Epithelial cell of esophagus (primary cell): ENCODE data around the gene RELCH.
A peak's percentile ranks its signal among the peaks of the same experiment; 100 is the strongest.

Source experiments
- DNase-seq: peaks from one replicate; pipeline ENCODE4 v3.0.0; 2010; ENCODE audit warnings: low read depth
- H3K4me3 ChIP-seq: 2 replicates; pipeline ENCODE4 v1.5.1; 2011; ENCODE audit warnings: mild to moderate bottlenecking, low read length, control low read depth
- TF ChIP-seq, protein P1 (sequence below): IDR thresholded peaks from 2 replicates; pipeline ENCODE4 v1.5.1; 2011; ENCODE audit warnings: low read depth, mild to moderate bottlenecking, low read length, control low read depth, inconsistent platforms; ENCODE audit not compliant: insufficient read depth; ENCODE audit errors: missing control alignments

RELCH gene

GRCh38 chr18:62331581-62332356 is 144.7 kb downstream of the RELCH start:
- H3K4me3 ChIP-seq: no peak overlapping the region
- TF ChIP-seq, protein P1, sequence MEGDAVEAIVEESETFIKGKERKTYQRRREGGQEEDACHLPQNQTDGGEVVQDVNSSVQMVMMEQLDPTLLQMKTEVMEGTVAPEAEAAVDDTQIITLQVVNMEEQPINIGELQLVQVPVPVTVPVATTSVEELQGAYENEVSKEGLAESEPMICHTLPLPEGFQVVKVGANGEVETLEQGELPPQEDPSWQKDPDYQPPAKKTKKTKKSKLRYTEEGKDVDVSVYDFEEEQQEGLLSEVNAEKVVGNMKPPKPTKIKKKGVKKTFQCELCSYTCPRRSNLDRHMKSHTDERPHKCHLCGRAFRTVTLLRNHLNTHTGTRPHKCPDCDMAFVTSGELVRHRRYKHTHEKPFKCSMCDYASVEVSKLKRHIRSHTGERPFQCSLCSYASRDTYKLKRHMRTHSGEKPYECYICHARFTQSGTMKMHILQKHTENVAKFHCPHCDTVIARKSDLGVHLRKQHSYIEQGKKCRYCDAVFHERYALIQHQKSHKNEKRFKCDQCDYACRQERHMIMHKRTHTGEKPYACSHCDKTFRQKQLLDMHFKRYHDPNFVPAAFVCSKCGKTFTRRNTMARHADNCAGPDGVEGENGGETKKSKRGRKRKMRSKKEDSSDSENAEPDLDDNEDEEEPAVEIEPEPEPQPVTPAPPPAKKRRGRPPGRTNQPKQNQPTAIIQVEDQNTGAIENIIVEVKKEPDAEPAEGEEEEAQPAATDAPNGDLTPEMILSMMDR: no peak
- no peak for DNase-seq

DNA sequence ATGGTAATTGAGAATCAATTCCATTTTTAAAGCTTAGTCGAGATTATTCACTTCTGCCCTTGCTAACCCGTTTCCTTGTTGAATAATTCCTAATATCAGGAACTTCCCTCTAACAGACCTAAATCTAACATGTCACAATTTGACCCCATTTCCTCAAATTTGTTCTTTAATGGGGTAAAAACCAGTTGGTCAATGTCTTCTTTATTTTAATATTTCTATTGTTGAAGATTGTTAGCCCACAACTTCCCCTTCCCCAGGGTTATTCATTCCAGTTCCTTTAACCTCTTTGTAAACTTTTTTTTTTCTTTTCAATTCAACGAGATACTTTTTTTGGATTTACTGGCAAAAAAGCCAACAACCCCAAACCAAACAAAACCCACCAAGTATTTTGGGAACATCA is 145.4 kb downstream of the RELCH start:
- no peak for DNase-seq

GRCh38 chr18:62332964-62333695 is 146.1 kb downstream of the RELCH start:
- TF ChIP-seq, protein P1: no peak
- H3K4me3 ChIP-seq: no peak overlapping the region
- no peak for DNase-seq

More for the DNA sequence above, 145.4 kb downstream of the RELCH start:
- no peak overlapping the region for H3K4me3 ChIP-seq
- TF ChIP-seq, protein P1: no peak

- DNase-seq: peak; percentile 84
- no peak overlapping the region for H3K4me3 ChIP-seq
Observed at GRCh38 chr18:62334120-62334519, 147.1 kb downstream of the RELCH start.

GRCh38 chr18:62335494-62335893 is 148.4 kb downstream of the RELCH start:
- no peak overlapping the region for H3K4me3 ChIP-seq
- TF ChIP-seq, protein P1: no peak
- no peak for DNase-seq

More at GRCh38 chr18:62334120-62334519, 147.1 kb downstream of the RELCH start:
- TF ChIP-seq, protein P1: no peak

- TF ChIP-seq, protein P1: no peak
- DNase-seq: no peak
Observed at GRCh38 chr18:62336618-62337017, 149.6 kb downstream of the RELCH start.

More at GRCh38 chr18:62336618-62337017, 149.6 kb downstream of the RELCH start:
- no peak overlapping the region for H3K4me3 ChIP-seq
